SK-N-SH treated with all-trans-retinoic acid at 6 μM for 48 hours (cell line): ENCODE data around the gene AXIN1.

Experiments
- ATAC-seq: fragments of 200-7000 bp; cut with Tn5 transposase; 3 replicates; pipeline ENCODE4 v1.9.1; 2020; ENCODE audit warnings: mild to moderate bottlenecking, moderate library complexity
- ARNTL ChIP-seq: fragments of 450-650 bp; formaldehyde crosslinking; IDR thresholded peaks from 2 replicates; pipeline ENCODE4 v1.5.0; 2020; ENCODE audit warnings: low read depth, mild to moderate bottlenecking, moderate library complexity, borderline replicate concordance
- BACH2 ChIP-seq: fragments of 250-450 bp; sonication (Bioruptor Pico); IDR thresholded peaks from 2 replicates; pipeline ENCODE4 v1.9.0; 2021; ENCODE audit warnings: mild to moderate bottlenecking, borderline replicate concordance
- CSDC2 ChIP-seq: fragments of 250-450 bp; sonication (Bioruptor Pico); IDR thresholded peaks from 2 replicates; pipeline ENCODE4 v1.5.0; 2020; ENCODE audit warnings: mild to moderate bottlenecking, moderate library complexity
- ESRRG ChIP-seq: fragments of 250-450 bp; sonication (Bioruptor Pico); IDR thresholded peaks from 2 replicates; pipeline ENCODE4 v1.6.1; 2021; ENCODE audit warnings: mild to moderate bottlenecking
- GLIS3 ChIP-seq: fragments of 250-450 bp; sonication (Bioruptor Pico); IDR thresholded peaks from 2 replicates; pipeline ENCODE4 v1.5.0; 2020; ENCODE audit warnings: mild to moderate bottlenecking, moderate library complexity
- ISL1 ChIP-seq: fragments of 250-450 bp; sonication (Bioruptor Pico); IDR thresholded peaks from 2 replicates; pipeline ENCODE4 v2.1.2; 2022; ENCODE audit warnings: mild to moderate bottlenecking, moderate library complexity
- OSR1 ChIP-seq: fragments of 250-450 bp; sonication (Bioruptor Pico); IDR thresholded peaks from 2 replicates; pipeline ENCODE4 v1.8.0; 2022; ENCODE audit warnings: moderate library complexity, mild to moderate bottlenecking, inconsistent platforms
- PPARA ChIP-seq: fragments of 250-450 bp; sonication (Bioruptor Pico); IDR thresholded peaks from 2 replicates; pipeline ENCODE4 v1.5.0; 2020; ENCODE audit warnings: mild to moderate bottlenecking, borderline replicate concordance
- RARB ChIP-seq: fragments of 250-450 bp; sonication (Bioruptor Pico); IDR thresholded peaks from 2 replicates; pipeline ENCODE4 v1.8.0; 2021; ENCODE audit warnings: mild to moderate bottlenecking, moderate library complexity
- SNAI2 ChIP-seq: fragments of 250-450 bp; sonication (Bioruptor Pico); IDR thresholded peaks from 2 replicates; pipeline ENCODE4 v1.5.0; 2020; ENCODE audit warnings: mild to moderate bottlenecking, moderate library complexity
- TCF4 ChIP-seq: fragments of 250-450 bp; sonication (Bioruptor Pico); IDR thresholded peaks from 2 replicates; pipeline ENCODE4 v1.8.0; 2021; ENCODE audit warnings: mild to moderate bottlenecking, moderate library complexity, borderline replicate concordance
- TOX ChIP-seq: fragments of 250-450 bp; sonication (Bioruptor Pico); IDR thresholded peaks from 2 replicates; pipeline ENCODE4 v1.8.0; 2021; ENCODE audit warnings: mild to moderate bottlenecking, moderate library complexity, borderline replicate concordance
- ZFP3 ChIP-seq: fragments of 250-450 bp; sonication (Bioruptor Pico); IDR thresholded peaks from 2 replicates; pipeline ENCODE4 v1.5.0; 2020; ENCODE audit warnings: mild to moderate bottlenecking, moderate library complexity
- ZFP30 ChIP-seq: fragments of 450-650 bp; formaldehyde crosslinking; IDR thresholded peaks from 2 replicates; pipeline ENCODE4 v1.5.0; 2022; ENCODE audit warnings: mild to moderate bottlenecking, moderate library complexity
- ZNF565 ChIP-seq: fragments of 450-650 bp; formaldehyde crosslinking; conservative IDR thresholded peaks from 2 replicates; pipeline ENCODE4 v1.5.0; 2020; ENCODE audit warnings: low read depth, mild to moderate bottlenecking, moderate library complexity
- ZNF70 ChIP-seq: fragments of 450-650 bp; formaldehyde crosslinking; IDR thresholded peaks from 2 replicates; pipeline ENCODE4 v1.5.0; 2020; ENCODE audit warnings: mild to moderate bottlenecking, moderate library complexity
- ZNF8 ChIP-seq: fragments of 450-650 bp; formaldehyde crosslinking; IDR thresholded peaks from 2 replicates; pipeline ENCODE4 v1.5.0; 2020; ENCODE audit warnings: mild to moderate bottlenecking, moderate library complexity
- TF ChIP-seq, protein P1 (sequence below): fragments of 250-450 bp; sonication (Bioruptor Pico); IDR thresholded peaks from 2 replicates; pipeline ENCODE4 v1.5.1; 2021; ENCODE audit warnings: mild to moderate bottlenecking, moderate library complexity
- TF ChIP-seq, protein P2 (sequence below): fragments of 250-450 bp; sonication (Bioruptor Pico); IDR thresholded peaks from 2 replicates; pipeline ENCODE4 v1.5.0; 2020; ENCODE audit warnings: mild to moderate bottlenecking, moderate library complexity
- TF ChIP-seq, protein P3 (sequence below): fragments of 250-450 bp; sonication (Bioruptor Pico); IDR thresholded peaks from 2 replicates; pipeline ENCODE4 v1.5.1; 2020; ENCODE audit warnings: low read depth, mild to moderate bottlenecking, moderate library complexity
- TF ChIP-seq, protein P4 (sequence below): fragments of 250-450 bp; sonication (Bioruptor Pico); IDR thresholded peaks from 2 replicates; pipeline ENCODE4 v1.8.0; 2020; ENCODE audit warnings: mild to moderate bottlenecking, moderate library complexity, borderline replicate concordance
- TF ChIP-seq, protein P5 (sequence below): fragments of 250-450 bp; sonication (Bioruptor Pico); IDR thresholded peaks from 2 replicates; pipeline ENCODE4 v1.8.0; 2021; ENCODE audit warnings: low read depth, mild to moderate bottlenecking, moderate library complexity, borderline replicate concordance

Gene AXIN1

DNA sequence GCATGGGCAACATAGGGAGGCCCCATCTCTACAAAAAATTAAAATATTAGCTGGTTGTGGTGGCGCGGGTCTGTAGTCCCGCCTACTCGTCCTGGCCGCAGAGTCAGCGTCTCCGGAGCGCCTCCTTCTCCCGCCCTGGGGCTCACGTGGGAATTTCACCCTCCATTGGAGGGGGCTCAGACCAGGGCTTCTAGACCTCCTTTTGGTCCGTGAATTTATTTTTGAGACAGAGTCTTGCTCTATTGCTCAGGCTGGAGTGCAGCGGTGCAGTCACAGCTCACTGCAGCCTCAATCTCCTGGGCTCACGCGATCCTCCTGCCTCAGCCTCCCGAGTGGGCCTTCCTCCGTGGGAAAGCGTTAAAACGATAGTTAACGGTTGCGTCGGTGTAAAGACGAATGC lies 44.1 kb upstream of the AXIN1 start:
- TF ChIP-seq TCF4 (no peak), CSDC2 (CRISPR knock-in tag) (no peak), BACH2 (CRISPR knock-in tag) (no peak), ZNF70 (CRISPR knock-in tag) (peak; percentile 74), ZFP3 (CRISPR knock-in tag) (no peak), ESRRG (CRISPR knock-in tag) (no peak)
- ATAC-seq = peak; percentile 65

DNA sequence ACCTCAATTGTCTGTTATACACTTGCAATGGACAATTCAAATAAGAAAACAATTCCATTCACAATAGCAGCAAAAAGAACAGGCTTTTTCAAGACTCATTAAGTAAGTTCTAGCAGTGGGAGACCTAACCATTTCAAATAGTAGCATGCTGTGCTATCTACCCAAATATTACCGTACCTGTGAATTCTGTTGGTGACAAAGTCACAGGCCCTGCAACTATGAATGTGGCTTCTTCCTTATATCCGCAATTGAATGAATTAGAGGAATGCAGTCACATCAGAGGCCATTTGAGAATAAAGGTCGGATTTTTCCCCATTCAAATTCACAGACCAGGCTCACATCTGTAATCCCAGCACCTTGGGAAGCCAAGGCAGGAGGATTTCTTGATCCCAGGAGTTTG lies 43.7 kb upstream of the AXIN1 start:
- TF ChIP-seq ZFP3 (CRISPR knock-in tag) (no peak), TCF4 (no peak), BACH2 (CRISPR knock-in tag) (no peak), SNAI2 (CRISPR knock-in tag) (no peak), ZNF70 (CRISPR knock-in tag) (no peak), ZFP30 (CRISPR knock-in tag) (no peak), OSR1 (no peak)
- TF ChIP-seq, protein P1, sequence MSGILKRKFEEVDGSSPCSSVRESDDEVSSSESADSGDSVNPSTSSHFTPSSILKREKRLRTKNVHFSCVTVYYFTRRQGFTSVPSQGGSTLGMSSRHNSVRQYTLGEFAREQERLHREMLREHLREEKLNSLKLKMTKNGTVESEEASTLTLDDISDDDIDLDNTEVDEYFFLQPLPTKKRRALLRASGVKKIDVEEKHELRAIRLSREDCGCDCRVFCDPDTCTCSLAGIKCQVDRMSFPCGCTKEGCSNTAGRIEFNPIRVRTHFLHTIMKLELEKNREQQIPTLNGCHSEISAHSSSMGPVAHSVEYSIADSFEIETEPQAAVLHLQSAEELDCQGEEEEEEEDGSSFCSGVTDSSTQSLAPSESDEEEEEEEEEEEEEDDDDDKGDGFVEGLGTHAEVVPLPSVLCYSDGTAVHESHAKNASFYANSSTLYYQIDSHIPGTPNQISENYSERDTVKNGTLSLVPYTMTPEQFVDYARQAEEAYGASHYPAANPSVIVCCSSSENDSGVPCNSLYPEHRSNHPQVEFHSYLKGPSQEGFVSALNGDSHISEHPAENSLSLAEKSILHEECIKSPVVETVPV = no peak
- ATAC-seq = no peak

DNA sequence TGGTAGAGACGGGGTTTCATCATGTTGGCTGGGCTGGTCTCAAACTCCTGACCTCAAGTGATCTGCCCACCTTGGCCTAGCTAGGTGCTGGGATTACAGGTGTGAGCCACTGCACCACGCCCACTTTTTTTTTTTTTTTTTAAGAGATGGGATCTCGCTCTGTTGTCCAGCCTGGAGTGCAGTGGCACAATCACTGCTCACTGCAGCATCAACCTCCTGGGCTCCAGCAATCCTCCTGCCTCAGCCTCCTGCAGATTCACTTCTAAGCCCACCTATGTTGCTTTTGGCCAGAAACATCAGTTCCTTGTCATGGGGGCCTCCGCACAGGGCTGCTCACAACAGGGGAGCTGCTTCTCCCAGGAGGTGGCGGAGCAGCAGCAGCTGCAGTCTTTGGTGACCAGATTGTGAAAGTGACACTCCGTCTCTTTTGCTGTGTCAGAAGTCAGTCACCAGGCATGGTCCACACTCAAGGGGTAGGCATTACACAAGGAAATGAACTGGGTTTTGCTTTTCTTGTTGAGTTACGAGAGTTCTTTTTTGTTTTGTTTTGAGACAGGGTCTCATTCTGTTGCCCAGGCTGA lies 40.0 kb upstream of the AXIN1 start:
- TF ChIP-seq ZNF70 (CRISPR knock-in tag) = no peak
- ATAC-seq = no peak

DNA sequence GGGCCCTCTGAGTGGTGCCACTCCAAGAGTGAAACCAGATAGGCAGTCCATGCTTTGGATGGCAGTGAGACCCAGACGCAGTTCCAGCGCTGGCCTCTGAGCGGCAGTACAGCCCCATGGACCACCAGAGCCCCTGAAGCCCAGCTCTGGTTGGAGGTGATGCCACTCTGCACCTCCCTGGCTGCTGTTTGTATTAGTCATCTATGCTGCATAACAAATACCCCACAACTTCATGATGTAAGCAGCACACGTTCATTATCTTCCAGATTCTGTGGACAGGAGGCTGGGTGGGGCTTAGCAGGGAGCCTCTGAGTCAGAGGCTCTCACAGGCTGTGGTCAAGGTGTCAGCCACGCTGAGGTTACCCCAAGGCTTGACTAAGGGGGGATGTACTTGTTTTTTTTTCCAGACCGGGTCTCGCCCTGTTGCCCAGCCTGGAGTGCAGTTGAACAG lies 39.4 kb upstream of the AXIN1 start:
- peak; percentile 76 for ATAC-seq

More for the DNA sequence above, 39.4 kb upstream of the AXIN1 start:
- TF ChIP-seq BACH2 (CRISPR knock-in tag) (no peak), OSR1 (no peak), SNAI2 (CRISPR knock-in tag) (no peak), ZNF565 (CRISPR knock-in tag) (no peak), PPARA (CRISPR knock-in tag) (no peak), TOX (CRISPR knock-in tag) (no peak), ISL1 (CRISPR knock-in tag) (no peak), ZNF8 (CRISPR knock-in tag) (no peak), ARNTL (CRISPR knock-in tag) (no peak), RARB (CRISPR knock-in tag) (no peak), ZNF70 (CRISPR knock-in tag) (no peak), GLIS3 (CRISPR knock-in tag) (no peak), TCF4 (no peak), CSDC2 (CRISPR knock-in tag) (no peak)
- TF ChIP-seq, protein P2, sequence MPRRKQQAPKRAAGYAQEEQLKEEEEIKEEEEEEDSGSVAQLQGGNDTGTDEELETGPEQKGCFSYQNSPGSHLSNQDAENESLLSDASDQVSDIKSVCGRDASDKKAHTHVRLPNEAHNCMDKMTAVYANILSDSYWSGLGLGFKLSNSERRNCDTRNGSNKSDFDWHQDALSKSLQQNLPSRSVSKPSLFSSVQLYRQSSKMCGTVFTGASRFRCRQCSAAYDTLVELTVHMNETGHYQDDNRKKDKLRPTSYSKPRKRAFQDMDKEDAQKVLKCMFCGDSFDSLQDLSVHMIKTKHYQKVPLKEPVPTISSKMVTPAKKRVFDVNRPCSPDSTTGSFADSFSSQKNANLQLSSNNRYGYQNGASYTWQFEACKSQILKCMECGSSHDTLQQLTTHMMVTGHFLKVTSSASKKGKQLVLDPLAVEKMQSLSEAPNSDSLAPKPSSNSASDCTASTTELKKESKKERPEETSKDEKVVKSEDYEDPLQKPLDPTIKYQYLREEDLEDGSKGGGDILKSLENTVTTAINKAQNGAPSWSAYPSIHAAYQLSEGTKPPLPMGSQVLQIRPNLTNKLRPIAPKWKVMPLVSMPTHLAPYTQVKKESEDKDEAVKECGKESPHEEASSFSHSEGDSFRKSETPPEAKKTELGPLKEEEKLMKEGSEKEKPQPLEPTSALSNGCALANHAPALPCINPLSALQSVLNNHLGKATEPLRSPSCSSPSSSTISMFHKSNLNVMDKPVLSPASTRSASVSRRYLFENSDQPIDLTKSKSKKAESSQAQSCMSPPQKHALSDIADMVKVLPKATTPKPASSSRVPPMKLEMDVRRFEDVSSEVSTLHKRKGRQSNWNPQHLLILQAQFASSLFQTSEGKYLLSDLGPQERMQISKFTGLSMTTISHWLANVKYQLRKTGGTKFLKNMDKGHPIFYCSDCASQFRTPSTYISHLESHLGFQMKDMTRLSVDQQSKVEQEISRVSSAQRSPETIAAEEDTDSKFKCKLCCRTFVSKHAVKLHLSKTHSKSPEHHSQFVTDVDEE (CRISPR knock-in tag) = no peak
- TF ChIP-seq, protein P3, sequence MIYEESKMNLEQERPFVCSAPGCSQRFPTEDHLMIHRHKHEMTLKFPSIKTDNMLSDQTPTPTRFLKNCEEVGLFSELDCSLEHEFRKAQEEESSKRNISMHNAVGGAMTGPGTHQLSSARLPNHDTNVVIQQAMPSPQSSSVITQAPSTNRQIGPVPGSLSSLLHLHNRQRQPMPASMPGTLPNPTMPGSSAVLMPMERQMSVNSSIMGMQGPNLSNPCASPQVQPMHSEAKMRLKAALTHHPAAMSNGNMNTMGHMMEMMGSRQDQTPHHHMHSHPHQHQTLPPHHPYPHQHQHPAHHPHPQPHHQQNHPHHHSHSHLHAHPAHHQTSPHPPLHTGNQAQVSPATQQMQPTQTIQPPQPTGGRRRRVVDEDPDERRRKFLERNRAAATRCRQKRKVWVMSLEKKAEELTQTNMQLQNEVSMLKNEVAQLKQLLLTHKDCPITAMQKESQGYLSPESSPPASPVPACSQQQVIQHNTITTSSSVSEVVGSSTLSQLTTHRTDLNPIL (CRISPR knock-in tag) = no peak
- TF ChIP-seq, protein P4, sequence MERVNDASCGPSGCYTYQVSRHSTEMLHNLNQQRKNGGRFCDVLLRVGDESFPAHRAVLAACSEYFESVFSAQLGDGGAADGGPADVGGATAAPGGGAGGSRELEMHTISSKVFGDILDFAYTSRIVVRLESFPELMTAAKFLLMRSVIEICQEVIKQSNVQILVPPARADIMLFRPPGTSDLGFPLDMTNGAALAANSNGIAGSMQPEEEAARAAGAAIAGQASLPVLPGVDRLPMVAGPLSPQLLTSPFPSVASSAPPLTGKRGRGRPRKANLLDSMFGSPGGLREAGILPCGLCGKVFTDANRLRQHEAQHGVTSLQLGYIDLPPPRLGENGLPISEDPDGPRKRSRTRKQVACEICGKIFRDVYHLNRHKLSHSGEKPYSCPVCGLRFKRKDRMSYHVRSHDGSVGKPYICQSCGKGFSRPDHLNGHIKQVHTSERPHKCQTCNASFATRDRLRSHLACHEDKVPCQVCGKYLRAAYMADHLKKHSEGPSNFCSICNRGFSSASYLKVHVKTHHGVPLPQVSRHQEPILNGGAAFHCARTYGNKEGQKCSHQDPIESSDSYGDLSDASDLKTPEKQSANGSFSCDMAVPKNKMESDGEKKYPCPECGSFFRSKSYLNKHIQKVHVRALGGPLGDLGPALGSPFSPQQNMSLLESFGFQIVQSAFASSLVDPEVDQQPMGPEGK (CRISPR knock-in tag) = no peak
- TF ChIP-seq, protein P1 = no peak
- TF ChIP-seq, protein P5, sequence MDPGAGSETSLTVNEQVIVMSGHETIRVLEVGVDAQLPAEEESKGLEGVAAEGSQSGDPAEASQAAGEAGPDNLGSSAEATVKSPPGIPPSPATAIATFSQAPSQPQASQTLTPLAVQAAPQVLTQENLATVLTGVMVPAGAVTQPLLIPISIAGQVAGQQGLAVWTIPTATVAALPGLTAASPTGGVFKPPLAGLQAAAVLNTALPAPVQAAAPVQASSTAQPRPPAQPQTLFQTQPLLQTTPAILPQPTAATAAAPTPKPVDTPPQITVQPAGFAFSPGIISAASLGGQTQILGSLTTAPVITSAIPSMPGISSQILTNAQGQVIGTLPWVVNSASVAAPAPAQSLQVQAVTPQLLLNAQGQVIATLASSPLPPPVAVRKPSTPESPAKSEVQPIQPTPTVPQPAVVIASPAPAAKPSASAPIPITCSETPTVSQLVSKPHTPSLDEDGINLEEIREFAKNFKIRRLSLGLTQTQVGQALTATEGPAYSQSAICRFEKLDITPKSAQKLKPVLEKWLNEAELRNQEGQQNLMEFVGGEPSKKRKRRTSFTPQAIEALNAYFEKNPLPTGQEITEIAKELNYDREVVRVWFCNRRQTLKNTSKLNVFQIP (CRISPR knock-in tag) = no peak
